Psoas muscle (tissue), 8 donors: ENCODE measurements around the gene IL18R1. TPM values are rescaled to one million over a fixed set of nuclear protein-coding genes. Genes with fewer than 3 reads are reported as not detected.

ENCODE experiments used
- ATAC-seq, 4 donors: fragments of 200-7000 bp; cut with Tn5 transposase; one replicate each; pipeline ENCODE4 v1.9.1; 2020; ENCODE audit warnings: moderate library complexity in 3 of 4, mild to moderate bottlenecking in 2 of 4
- DNase-seq, 2 donors: peaks; one replicate each; pipeline ENCODE4 v3.0.0-alpha.2; 2020
- H3K27ac ChIP-seq: fragments of 200-600 bp; one replicate; pipeline ENCODE4 v1.8.0; 2022
- H3K27me3 ChIP-seq, 3 donors: fragments of 200-600 bp in 1 of 3; one replicate each; pipeline versions ENCODE4 v1.6.1 to v1.8.0; 2013 to 2022; ENCODE audit warnings: low read length in 2 of 3, mild to moderate bottlenecking in 2 of 3, moderate library complexity in 1 of 3; ENCODE audit not compliant: insufficient read depth in 3 of 3
- H3K36me3 ChIP-seq, 2 donors: fragments of 200-600 bp in 1 of 2; one replicate each; pipeline versions ENCODE4 v1.6.1 to v1.8.0; 2013 to 2022; ENCODE audit warnings: low read depth in 1 of 2, mild to moderate bottlenecking in 1 of 2, moderate library complexity in 1 of 2; ENCODE audit not compliant: insufficient read depth in 1 of 2
- H3K4me1 ChIP-seq: fragments of 200-600 bp; one replicate; pipeline ENCODE4 v1.8.0; 2022
- H3K4me3 ChIP-seq: fragments of 200-600 bp; one replicate; pipeline ENCODE4 v1.8.0; 2022; ENCODE audit warnings: mild to moderate bottlenecking
- H3K9me3 ChIP-seq: fragments of 200-600 bp; one replicate; pipeline ENCODE4 v1.8.0; 2022
- WGBS, 3 donors: extraction: QIAGEN DNeasy Blood & Tissue Kit; methylation state at CpG; one replicate each; pipeline versions ENCODE4 v1.1.6 to v1.1.7; 2013; 5-methylcytosine and 5-hydroxymethylcytosine counted together
- intact Hi-C, 2 donors: fragments of 100-400 bp; cut with DNase I; formaldehyde crosslinking; loops; one replicate each; pipeline versions ENCODE4 v1.11.0 to v1.14.2; 2022
- polyA plus RNA-seq, 3 donors: library from polyadenylated mRNA; stranded (reverse); fragments of 200-250 nt; gene quantifications; one replicate each; pipeline ENCODE4 v1.2.3, GENCODE V29; 2013
- total RNA-seq, 4 donors: library from RNA; stranded (reverse); fragmentation: NEBNext Ultra II Directional in 2 of 4; extraction: Animal tissue kit (Norgen Biotek cat#: 25700) in 2 of 4; gene quantifications; one replicate each; pipeline versions ENCODE4 v1.2.1 to v1.2.4, GENCODE V29; 2021 to 2023
- TF ChIP-seq, protein P1 (sequence below): fragments of 200-600 bp; IDR thresholded peaks from one replicate; pipeline ENCODE4 v1.8.0; 2022; ENCODE audit warnings: antibody characterized with exemption
- donor health status: healthy with polysubstance abuse.
- donor health status: DM: no; HTN: no; CAD: no; lungs with moderate emphysema.
- donor health status: Bipolar disorder and iron deficiency.
- donor health status: healthy.
- donor health status: DM: yes; HTN: yes; CAD: no.
- donor health status: DM: no; HTN: no; CAD: no.
- donor health status: DM: no; HTN: no; CAD: no.
- donor health status: DM: yes; HTN: yes; CAD: no.

The IL18R1 gene
- total and polyA plus RNA-seq, 7 donors: 0.26 to 2.1 (median 0.83) TPM

DNA sequence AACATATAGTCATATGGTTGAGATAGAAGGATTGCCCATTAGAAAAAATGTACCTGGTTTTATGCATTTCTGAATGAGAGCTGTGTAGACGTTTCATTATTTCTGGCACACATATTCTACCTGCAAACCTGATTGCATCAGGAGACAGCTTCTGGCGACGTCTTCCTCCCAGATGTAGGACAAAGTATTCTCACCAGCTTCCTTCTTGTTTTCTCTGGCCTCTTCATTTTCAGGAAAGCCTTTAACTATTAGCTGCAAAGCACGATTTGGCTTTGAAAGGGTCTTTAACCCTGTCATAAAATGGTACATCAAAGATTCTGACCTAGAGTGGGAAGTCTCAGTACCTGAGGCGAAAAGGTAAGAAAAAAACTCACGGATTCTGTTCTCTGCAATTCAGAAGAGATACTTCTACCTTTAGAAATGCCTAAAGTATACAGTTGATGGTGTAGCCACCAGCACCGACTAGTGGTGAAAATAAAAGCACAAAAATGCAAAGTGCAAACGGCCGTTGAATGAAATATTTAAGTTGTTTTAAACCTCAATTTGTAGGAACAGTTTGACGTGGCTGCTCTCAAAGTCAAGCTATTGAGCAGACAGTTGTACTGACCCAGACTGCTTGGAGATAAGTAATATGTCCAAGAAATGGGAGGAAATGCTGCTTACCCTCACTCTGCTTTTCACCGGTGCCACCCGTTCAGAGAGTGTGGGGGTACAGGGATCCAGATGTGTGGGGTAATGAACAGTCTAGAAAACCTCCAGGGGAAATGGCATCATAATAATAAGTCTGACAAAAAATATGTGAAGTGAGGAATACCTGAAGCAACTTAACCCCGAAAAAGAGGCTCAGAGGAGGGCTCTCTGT is 87.6 kb downstream of the IL18R1 start:
- Histone ChIP-seq H3K36me3 (no peaks in the 10 kb centered on the region), H3K4me1 (no peaks in the 10 kb centered on the region), H3K27ac (no peak overlapping the region), H3K9me3 (no peaks in the 10 kb centered on the region), H3K4me3 (no peak overlapping the region), H3K27me3 (peaks cover 0 to 2% (median 0%) of the 10 kb centered on the region in 3 donors)
- 32 to 34% (median 33%) methylated on average over 13 of the region's 13 CpGs for WGBS, 3 donors
- intact Hi-C loops: loop anchor here in 1 of 2 donors (5.0 to 10.0 kb wide), 2 partner anchors 191 to 418 kb away; no protein-coding TSS in a partner anchor
- ATAC-seq: no peak
- DNase-seq: no peak
- TF ChIP-seq, protein P1, sequence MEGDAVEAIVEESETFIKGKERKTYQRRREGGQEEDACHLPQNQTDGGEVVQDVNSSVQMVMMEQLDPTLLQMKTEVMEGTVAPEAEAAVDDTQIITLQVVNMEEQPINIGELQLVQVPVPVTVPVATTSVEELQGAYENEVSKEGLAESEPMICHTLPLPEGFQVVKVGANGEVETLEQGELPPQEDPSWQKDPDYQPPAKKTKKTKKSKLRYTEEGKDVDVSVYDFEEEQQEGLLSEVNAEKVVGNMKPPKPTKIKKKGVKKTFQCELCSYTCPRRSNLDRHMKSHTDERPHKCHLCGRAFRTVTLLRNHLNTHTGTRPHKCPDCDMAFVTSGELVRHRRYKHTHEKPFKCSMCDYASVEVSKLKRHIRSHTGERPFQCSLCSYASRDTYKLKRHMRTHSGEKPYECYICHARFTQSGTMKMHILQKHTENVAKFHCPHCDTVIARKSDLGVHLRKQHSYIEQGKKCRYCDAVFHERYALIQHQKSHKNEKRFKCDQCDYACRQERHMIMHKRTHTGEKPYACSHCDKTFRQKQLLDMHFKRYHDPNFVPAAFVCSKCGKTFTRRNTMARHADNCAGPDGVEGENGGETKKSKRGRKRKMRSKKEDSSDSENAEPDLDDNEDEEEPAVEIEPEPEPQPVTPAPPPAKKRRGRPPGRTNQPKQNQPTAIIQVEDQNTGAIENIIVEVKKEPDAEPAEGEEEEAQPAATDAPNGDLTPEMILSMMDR: peak; percentile 49

GRCh38 chr2:102444233-102444632 is 88.6 kb downstream of the IL18R1 start:
- Histone ChIP-seq H3K9me3 (no peaks in the 10 kb centered on the region), H3K36me3 (no peaks in the 10 kb centered on the region), H3K4me3 (no peak overlapping the region), H3K4me1 (no peaks in the 10 kb centered on the region), H3K27me3 (peaks cover 0 to 2% (median 0%) of the 10 kb centered on the region in 3 donors), H3K27ac (no peak overlapping the region)
- ATAC-seq (no peak), DNase-seq (no peak)
- TF ChIP-seq, protein P1: no peak
- 76 to 83% (median 83%) methylated on average over 3 of the region's 3 CpGs for WGBS, 3 donors
- intact Hi-C loops: loop anchor here in 1 of 2 donors (5.0 to 10.0 kb wide), 2 partner anchors 192 to 419 kb away; no protein-coding TSS in a partner anchor

DNA sequence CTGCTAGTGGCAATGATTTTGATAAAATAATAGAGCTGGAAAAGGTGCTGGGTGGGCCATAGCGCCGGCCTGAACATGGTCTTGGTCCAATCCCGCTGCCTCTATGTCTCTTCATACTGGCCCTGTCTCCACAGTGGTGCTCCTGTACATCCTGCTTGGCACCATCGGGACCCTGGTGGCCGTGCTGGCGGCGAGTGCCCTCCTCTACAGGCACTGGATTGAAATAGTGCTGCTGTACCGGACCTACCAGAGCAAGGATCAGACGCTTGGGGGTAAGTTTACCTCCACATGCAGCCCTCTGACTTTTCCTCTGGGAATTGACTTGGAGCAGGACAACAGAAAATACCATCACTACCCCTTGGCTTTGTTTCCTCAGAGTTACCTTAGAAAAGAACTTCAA is 91.3 kb downstream of the IL18R1 start:
- no peak for ATAC-seq
- TF ChIP-seq, protein P1: no peak
- H3K4me1 ChIP-seq: no peaks in the 10 kb centered on the region
- DNase-seq: no peak
- H3K4me3 ChIP-seq: no peak overlapping the region
- 85 to 91% (median 89%) methylated on average over 9 of the region's 9 CpGs for WGBS, 3 donors
- H3K36me3 ChIP-seq: no peaks in the 10 kb centered on the region
- no peak overlapping the region for H3K27ac ChIP-seq
- H3K9me3 ChIP-seq: no peaks in the 10 kb centered on the region
- peaks cover 0 to 2% (median 0%) of the 10 kb centered on the region in 3 donors for H3K27me3 ChIP-seq
- intact Hi-C loops: loop anchor here (5.0 to 10.0 kb wide), 3 partner anchors 90 to 422 kb away; partner anchors contain the start of gene IL18R1 (in 1 of the 2)

Other genes starting within 250 kb of the IL18R1 start
- gene IL1R1, start 213.1 kb upstream of the IL18R1 start, total RNA-seq: 10 to 100 TPM; 15.9 to 39.8 (median 26.8) TPM
- gene IL1R1, start 213.1 kb upstream of the IL18R1 start, polyA plus RNA-seq: 10 to 100 TPM; 10.4 to 14.3 (median 11.3) TPM
- gene IL1RL2, start 168.8 kb upstream of the IL18R1 start, total RNA-seq: under 1 TPM; 0.40 to 0.74 (median 0.56) TPM
- gene IL1RL2, start 168.8 kb upstream of the IL18R1 start, polyA plus RNA-seq: under 1 TPM; 0.27 to 0.74 (median 0.30) TPM
- gene IL1RL1, start 44.2 kb upstream of the IL18R1 start, total RNA-seq: 10 to 100 TPM in 1 of 4 donors, 1 to 10 TPM in 2, under 1 TPM in 1; 0.43 to 10.4 (median 3.2) TPM
- gene IL1RL1, start 44.2 kb upstream of the IL18R1 start, polyA plus RNA-seq: 10 to 100 TPM in 1 of 3 donors, 1 to 10 TPM in 1, under 1 TPM in 1; 0.48 to 13.1 (median 2.9) TPM
- under 1 TPM; 0.12 to 0.45 (median 0.38) TPM for gene IL18RAP, start 67.4 kb downstream of the IL18R1 start, total RNA-seq
- under 1 TPM; 0.04 to 0.10 (median 0.10) TPM for gene IL18RAP, start 67.4 kb downstream of the IL18R1 start, polyA plus RNA-seq
- gene SLC9A4, start 117.4 kb downstream of the IL18R1 start, total RNA-seq: under 1 TPM in 1 of 4 donors, not detected in 3; 0.08 TPM
- not detected for gene SLC9A4, start 117.4 kb downstream of the IL18R1 start, polyA plus RNA-seq